Measurements from ENCODE around the gene TMOD3. TPM values are rescaled to one million over a fixed set of nuclear protein-coding genes. Genes with fewer than 3 reads are reported as not detected.
"Not testable (repeated sequence)": the region's sequence is repeated elsewhere in the genome, so short reads cannot be mapped to it uniquely, and the experiment has no call there.

The TMOD3 gene
- total and polyA plus RNA-seq, 2 donors (not counting 3 experiments of a cell fraction or from before 2014, with no cell fraction given) = 10.4 to 64.3 TPM

DNA sequence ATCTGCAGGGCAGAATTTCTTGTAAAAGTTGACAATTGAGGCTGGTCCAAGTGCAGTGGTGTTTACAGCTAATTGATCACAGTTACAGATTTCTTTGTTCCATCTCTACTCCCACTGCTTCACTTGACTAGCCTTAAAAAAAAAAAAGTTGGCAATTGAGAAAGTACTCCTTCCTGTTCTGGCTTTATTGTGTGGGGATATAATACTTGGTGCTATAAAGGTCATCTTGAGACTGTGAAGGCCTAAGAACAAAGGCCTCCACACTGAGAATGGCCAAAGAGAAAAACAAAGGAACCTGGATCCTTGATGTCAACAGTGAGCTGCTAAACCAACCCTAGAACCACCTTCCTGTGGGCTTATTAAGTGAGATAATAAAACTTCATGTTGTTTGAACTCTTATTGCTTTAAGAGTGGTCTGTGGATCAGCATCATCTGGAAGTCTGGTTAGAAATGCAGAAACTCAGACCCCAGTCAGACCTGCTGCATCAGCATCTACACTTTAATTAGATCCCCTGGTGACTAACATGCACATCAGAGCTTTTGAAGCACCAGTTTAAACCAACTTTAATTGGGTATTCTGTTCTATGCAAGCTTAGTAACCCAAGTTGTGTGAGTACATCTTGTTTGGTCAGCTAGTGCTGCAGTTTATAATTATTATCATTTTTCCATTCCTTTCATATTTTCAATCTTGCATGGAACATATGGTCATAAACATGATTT is 55.2 kb downstream of the TMOD3 start:
- H4K20me1 ChIP-seq (replicated peaks; ENCODE audit: control insufficient read depth, extremely low read depth, insufficient read depth, low read length) = no peaks in the 10 kb centered on the region
- no peak overlapping the region for H3K4me2 ChIP-seq (ENCODE audit: insufficient read depth, low read length)
- no peaks in the 10 kb centered on the region for H3K9me1 ChIP-seq (replicated peaks; ENCODE audit: control insufficient read depth, extremely low read depth, insufficient read depth, low read length)
- BruUV-seq (replicated peaks) = no TSS peak
- TF ChIP-seq GATA2 (IDR thresholded peaks at IDR 0.05; ENCODE audit: insufficient read depth, insufficient read length, low read depth, low read length) = no peak
- H3K79me2 ChIP-seq (ENCODE audit: control insufficient read depth, insufficient read depth, low read length) = peaks cover 36% of the 10 kb centered on the region
- H3K4me3 ChIP-seq (replicated peaks in 1 of 3; ENCODE audit: insufficient read depth in 1 of 3, low read depth in 1 of 3, low read length in 3 of 3) = no peak overlapping the region
- H3K27ac ChIP-seq (ENCODE audit: insufficient read depth, low read depth, low read length) = peak overlapping the region; percentile 30
- dilution Hi-C loops (cut with MboI; ENCODE audit: extremely low pct_ligation_motif_present, low sequenced_read_pairs) (no loop called here), intact Hi-C loops (cut with micrococcal nuclease) (no loop called here)
- ChIA-PET POLR2A (no interaction called here), CTCF (interaction anchor here (0.8 to 3.1 kb wide), 7 partner anchors 11 to 108 kb away, joined by 3 to 9 read pairs (median 3); no protein-coding TSS in a partner anchor)
- H3K27me3 ChIP-seq (ENCODE audit: control insufficient read depth in 2 of 2, insufficient read depth in 2 of 2, low read length in 2 of 2) = no peaks in the 10 kb centered on the region
- peak; percentile 88 for DNase-seq (ENCODE audit: low read depth, low spot score)
- H3K9me3 ChIP-seq (replicated peaks; ENCODE audit: control insufficient read depth, insufficient read depth, low read length) = no peaks in the 10 kb centered on the region
- H3K4me1 ChIP-seq (ENCODE audit: control insufficient read depth, extremely low read depth, insufficient read depth, low read length) = peaks cover 14% of the 10 kb centered on the region
- FAIRE-seq = peak; percentile 80
- no peak overlapping the region for H3K9ac ChIP-seq (replicated peaks; ENCODE audit: extremely low read depth, insufficient read depth, low read length)
- peaks cover 0 to 3% of the 10 kb centered on the region in 2 experiments for H3K36me3 ChIP-seq (ENCODE audit: control insufficient read depth in 2 of 2, extremely low read depth in 1 of 2, insufficient read depth in 2 of 2, low read length in 2 of 2)
- H2AFZ ChIP-seq (ENCODE audit: low read depth, low read length) = no peak overlapping the region

- H3K4me3 ChIP-seq (replicated peaks in 1 of 3; ENCODE audit: insufficient read depth in 1 of 3, low read depth in 1 of 3, low read length in 3 of 3); CTCF ChIA-PET; H3K9me1 ChIP-seq (replicated peaks; ENCODE audit: control insufficient read depth, extremely low read depth, insufficient read depth, low read length); intact Hi-C loops (cut with micrococcal nuclease); H3K9me3 ChIP-seq (replicated peaks; ENCODE audit: control insufficient read depth, insufficient read depth, low read length); POLR2A ChIA-PET; dilution Hi-C loops (cut with MboI; ENCODE audit: extremely low pct_ligation_motif_present, low sequenced_read_pairs); H3K9ac ChIP-seq (replicated peaks; ENCODE audit: extremely low read depth, insufficient read depth, low read length); H2AFZ ChIP-seq (ENCODE audit: low read depth, low read length); H3K27ac ChIP-seq (ENCODE audit: insufficient read depth, low read depth, low read length); DNase-seq (ENCODE audit: low read depth, low spot score); H3K27me3 ChIP-seq (ENCODE audit: control insufficient read depth in 2 of 2, insufficient read depth in 2 of 2, low read length in 2 of 2); BruUV-seq (replicated peaks); H3K4me1 ChIP-seq (ENCODE audit: control insufficient read depth, extremely low read depth, insufficient read depth, low read length); H3K36me3 ChIP-seq (ENCODE audit: control insufficient read depth in 2 of 2, extremely low read depth in 1 of 2, insufficient read depth in 2 of 2, low read length in 2 of 2); FAIRE-seq; H4K20me1 ChIP-seq (replicated peaks; ENCODE audit: control insufficient read depth, extremely low read depth, insufficient read depth, low read length); H3K4me2 ChIP-seq (ENCODE audit: insufficient read depth, low read length): not testable (repeated sequence)
- H3K79me2 ChIP-seq (ENCODE audit: control insufficient read depth, insufficient read depth, low read length) = peaks cover 32% of the 10 kb centered on the region
These were observed 56.3 kb downstream of the TMOD3 start for GRCh38 chr15:51885758-51886157.
